Glomerular endothelial cell (primary cell): ENCODE results near the gene MSI2. TPM values are rescaled to one million over a fixed set of nuclear protein-coding genes. Genes with fewer than 3 reads are reported as not detected.
"Not testable (repeated sequence)": the region's sequence is repeated elsewhere in the genome, so short reads cannot be mapped to it uniquely, and the experiment has no call there.

Experiments used
- DNase-seq: peaks from one replicate; pipeline ENCODE4 v3.0.0-alpha.2; 2011; ENCODE audit warnings: low read depth, low spot score; ENCODE audit errors: extremely low read depth
- total RNA-seq: library from RNA; depleted of rRNA; stranded (reverse); fragments of >200 nt; gene quantifications from 2 replicates; pipeline ENCODE4 v1.2.3, GENCODE V29; 2015

MSI2 gene
- total RNA-seq, 1 donor from 2014 or later = 15.9 TPM

DNA sequence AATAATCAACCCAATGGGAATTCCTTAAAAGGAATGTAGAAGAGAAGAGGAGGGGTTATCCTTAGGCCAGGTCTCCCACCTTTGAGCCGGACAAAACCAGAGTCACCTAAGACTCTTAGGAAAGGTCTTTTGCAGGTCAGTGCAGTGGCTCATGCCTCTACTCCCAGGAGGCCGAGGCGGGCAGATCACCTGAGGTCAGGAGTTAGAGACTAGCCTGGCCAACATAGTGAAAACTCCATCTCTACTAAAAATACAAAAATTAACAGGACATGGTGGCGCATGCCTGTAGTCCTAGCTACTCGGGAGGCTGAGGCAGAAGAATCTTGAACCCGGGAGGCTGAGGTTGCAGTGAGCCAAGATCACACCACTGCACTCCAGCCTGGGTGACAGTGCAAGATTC is 365.5 kb downstream of the MSI2 start:
- DNase-seq = not testable (repeated sequence)

DNA sequence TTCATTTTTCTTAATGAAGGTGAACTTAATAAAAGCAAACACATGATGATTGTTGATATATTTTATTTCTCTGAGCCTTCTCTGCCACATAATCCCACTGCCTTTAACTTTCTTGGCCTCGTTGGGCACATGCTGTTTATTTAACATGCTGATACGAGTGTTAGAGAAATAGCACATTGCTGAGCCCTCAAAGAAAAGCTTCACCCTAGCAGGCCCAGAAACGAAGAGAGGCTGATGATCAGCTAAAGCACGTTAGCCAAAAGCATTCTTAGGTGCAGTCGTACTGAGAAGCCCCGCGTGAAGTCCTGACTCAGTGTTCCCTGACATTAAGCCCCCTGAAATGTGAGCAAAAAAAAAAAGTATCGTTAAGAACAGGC is 366.0 kb downstream of the MSI2 start:
- no peak for DNase-seq

DNA sequence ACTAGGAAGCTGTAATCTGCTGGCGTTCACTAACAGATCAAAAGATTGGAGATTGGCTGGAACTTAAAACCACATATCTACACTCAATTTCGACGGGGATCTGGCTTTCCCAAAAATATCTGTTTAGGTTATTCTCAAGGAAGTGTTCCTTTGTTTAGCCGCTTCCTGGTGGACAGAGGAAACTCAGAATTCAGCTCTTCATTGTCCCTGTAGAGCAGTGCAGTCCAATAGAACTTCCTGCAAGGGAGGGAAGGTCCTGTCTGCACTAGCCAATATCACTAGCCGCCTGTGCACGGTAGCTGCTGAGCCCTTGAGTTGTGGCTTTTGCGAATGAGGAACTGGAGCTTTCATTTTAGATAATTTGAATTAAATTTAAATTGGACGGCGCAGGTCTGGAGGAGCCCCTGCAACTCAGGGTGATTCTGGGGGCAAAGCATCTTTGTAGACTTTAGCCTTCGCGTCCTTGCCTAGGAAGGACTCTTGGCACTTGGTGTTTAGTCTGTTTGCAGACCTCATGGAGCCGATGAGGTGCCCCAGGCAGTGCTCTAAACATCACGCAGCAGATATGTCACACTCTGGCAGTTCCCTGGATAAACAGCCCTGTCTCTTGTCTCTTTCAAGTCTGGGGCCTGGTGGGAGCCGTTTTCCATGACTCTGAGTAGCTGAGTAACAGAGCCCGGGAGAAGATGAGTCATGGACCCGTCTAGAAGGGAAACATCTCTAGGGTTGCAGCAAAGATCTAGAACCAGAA is 366.5 kb downstream of the MSI2 start:
- no peak for DNase-seq

DNA sequence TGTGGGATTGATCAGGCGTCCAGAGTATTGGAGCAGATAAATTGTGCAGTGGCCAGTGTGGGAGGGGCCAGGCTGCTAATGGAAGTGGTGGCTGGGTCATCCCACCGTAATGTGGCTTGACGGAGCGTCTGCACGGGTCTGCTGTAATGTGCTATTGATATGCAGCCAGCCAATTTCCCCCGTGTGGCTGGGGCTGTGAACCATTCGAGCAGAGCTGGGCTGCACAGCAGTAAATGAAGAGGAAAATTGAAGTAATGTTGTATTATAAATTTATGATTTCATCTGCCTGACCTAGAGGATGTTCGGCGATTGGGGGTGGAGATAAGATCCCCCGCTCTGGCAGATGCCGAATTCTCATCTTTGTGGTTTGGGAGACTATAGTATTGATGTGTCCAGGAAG is 367.3 kb downstream of the MSI2 start:
- DNase-seq = no peak

DNA sequence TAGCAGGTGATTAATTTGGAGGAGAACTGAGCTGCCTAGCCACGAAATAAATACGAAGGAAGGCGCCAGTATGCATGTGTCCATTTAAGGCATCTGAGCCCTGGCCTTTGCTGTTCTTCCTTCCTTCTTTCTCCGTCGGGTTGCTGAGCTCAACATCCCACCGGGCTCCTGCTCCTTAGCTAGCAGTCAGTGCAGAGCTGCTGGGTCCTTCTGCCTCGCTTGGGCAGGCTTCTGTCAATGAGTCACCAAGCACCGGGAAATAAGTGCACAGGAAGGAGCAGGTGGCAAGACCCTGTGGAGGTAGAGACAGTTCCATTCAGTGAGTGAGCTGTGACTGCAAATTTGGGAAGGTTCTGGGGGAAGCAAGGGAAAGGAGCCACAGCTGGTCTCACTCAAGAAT is 368.1 kb downstream of the MSI2 start:
- no peak for DNase-seq

DNA sequence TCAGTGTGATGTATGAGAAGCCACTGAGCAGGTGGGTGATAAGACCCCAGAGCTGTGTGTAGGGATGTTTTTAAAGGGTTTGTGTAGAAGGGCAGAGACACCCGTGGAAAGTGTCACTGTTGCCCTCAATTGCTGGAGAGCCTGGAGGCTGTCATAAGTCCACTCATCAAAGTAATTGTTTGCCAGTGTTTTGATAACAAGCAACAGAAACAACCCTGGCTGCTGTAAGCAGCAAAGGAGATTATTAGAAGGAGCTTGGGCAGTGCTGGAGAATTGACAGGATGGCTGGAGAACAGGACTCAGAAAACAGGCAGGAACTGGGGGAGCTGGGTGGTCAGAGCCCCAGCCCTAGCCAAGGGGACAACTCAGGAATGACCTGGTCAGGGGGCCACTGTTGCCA is 369.2 kb downstream of the MSI2 start:
- DNase-seq = no peak

DNA sequence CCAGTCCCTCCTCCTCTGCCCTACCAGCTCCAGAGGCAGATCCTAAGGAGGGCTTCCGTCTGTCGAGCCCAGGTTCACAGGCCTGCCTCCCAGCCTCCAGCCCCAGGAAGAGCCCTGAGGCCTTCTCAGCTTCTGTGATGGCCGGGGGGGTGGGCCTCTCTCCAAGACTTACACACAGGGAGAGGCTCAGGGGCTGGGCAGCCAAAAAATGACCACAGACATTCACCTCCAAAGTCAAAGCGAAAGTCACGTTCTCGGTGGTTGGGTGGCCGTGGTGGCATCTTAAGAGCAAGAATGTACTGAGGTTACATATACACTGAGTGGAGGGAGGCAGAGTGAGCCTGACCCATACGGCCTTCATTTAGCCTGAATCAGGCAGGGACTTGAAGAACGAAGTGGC is 369.6 kb downstream of the MSI2 start:
- DNase-seq = no peak

DNA sequence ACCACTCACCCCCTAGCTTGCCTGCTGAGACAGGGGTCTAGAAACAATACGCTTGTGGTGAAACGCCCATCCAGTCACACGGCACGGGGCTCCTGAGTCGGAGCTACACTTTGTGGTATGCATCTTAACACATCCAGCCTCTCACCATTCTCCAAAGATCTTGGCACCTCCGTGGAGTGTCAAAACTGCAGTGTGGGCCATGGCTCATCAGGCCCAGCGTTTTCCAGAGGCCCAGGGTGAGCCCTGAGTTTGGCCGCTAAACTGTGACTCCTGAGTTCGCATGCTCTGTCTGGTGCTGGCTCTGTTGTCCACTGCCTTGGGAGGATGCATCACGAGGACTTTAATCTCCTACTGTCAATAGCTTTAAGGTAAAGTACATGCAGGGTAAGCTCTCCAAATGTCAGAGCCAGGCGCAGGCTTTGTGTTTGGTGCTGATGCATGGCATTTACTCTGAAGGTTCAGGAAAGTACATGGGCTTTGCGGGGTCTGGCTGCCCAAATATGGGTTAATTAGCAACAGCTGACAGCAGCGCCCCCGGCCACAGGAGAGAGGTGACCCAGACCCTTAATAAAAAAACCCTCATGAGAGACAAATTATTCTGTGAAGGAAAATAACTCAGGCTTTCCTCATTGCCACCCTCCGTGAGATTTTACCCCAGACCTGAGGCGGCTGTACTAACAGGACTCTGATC is 370.3 kb downstream of the MSI2 start:
- DNase-seq = no peak

DNA sequence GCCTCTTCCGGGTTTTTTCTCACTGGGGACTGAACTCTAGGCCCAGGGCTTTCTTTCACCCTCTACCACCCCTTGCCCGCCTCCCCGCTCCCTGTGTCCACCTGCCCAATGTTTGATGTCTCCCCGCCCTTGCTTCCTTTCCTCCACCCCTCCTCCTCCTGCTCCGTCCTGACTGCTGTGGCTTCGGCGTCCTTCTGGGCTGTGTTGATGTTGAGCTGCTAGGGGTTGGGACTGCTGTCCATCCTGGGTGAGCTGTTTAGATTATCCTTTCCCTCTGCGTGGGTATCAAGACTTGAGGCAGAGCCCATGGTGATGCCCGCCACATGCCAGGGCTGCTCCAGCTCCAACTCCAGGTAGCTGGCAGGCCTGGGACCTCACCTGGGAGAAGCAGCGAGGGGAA is 371.3 kb downstream of the MSI2 start:
- no peak for DNase-seq

DNA sequence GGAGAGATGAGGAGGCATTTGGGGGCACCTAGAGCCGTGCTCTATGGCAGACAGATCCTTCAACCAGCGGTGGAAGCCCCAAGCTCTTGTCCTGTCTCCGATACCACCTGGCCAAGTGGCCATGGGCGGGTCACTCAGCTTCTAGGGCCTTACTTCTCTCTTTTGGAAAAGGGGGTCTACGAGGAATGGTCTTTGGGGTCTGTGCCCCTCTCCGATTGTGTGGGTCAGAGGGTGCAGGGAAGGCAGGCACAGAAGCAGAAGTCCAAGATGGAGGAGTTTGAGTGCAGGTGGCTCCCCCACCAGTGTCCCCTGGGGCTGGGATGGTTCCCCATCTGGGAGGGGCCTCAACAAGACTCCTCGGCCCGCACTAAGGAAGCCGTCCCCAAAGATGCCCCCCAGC is 372.1 kb downstream of the MSI2 start:
- no peak for DNase-seq

DNA sequence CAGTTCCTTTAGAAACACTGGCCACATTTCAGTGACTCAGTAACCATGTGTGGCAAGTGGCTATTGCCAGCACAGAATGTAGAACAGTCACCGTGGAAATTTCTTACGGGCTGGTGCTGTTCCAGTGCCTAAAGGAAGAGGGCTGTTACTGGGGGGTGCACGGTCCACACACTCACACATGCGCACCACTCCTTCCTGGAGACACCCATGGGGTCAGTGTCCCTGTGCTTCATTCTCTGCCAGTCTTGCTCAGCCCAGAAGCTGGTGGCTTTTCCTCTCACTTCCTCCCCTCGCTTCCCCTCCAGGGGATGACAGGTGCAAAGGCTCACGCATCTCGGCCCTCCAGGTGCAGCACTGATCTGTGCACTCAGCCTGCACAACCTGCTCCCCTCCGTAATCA is 373.1 kb downstream of the MSI2 start:
- no peak for DNase-seq

DNA sequence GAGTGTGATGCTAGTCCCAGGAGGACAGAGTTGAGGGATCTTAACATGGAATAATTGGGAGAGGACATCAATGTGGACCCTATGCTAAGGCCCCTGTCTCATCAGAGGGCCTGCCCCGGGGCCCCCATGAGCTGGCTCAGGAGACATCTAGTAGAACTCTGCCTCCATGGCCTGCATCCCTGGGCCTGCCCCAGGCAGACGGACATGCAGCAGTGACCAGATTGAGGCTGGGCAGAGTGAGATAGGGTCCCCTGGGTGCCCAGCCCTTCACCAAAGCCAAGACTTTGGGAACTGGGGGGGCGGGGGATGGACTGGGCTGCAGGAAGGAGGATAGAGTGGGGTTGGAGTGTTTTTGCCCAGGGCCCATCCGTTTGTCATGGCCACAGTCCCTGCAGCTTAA is 373.6 kb downstream of the MSI2 start:
- DNase-seq = no peak

DNA sequence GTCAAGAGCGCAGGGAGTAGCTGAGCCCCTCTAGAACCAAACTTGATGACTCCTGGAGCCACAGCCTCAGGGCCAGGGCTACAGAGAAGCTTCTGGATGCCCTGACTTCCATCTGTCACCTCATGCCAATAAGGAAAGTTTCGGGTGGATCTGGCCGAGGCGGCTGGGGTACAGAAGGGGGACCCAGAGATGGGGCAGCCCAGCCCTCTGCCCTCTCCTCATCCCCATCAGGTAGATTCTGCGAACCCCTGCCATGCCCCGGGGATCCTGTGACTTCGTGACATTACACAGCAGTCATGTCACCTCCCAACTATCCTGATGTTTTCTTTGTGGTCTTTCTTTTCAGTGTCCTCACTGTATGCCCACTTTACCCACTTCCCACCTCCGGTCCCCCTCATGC is 374.4 kb downstream of the MSI2 start:
- no peak for DNase-seq

DNA sequence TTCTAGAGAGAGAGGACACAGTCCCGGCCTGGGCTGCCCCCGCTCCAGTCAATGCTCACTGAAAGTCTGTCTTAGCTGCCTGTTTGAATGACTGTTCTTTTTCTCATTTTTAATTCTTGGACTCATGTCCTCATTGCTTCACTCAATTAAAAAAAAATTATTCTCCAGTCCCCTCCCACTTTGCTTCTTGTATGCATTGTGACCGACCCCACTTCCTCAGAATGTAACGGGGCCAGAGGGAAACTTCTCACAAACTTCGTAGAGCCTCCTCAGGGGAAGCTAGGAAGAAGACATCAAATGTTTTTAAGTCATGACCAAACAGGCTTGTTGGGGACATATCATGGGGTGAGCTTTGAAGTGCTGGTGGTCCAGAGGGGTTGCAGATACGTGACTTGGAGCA is 375.5 kb downstream of the MSI2 start:
- no peak for DNase-seq

DNA sequence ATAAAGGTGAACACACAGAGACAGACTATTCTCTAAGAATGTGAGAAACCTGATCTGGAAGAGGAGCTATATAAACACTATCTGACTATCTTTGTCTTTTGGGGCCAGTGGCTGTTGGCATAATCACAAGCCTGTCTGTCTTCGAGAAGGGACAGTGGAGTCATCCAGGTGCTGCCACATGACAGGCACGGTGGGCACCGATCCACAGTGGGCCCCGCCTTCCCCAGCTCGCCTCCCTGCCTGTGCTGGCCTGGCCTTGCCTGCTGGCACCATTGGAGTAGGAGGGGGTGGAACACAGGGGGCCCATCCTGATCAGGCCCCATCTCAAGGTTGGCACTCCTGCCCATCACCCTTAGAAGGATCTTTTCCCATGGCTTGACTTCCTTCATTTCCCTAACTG is 376.0 kb downstream of the MSI2 start:
- DNase-seq = no peak

DNA sequence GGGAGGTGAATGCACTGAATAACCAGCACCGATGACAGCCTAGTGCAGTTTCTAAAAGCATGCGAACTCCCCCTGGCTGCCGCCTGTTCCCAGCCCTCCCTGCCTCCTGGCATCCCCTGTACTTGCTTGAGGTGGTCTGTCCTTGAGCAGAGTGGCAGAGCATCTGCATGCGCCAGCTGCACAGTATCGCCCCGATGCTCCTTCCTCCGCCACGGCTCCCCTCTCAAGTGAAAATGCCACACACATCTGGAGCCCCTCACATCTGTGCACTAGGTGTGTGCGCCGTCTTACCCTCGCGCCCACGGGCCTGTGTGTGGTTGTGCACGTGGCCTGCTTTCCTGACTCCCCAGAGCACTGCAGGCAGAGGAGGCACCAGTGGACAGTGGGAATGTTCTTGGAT is 376.9 kb downstream of the MSI2 start:
- DNase-seq = no peak

DNA sequence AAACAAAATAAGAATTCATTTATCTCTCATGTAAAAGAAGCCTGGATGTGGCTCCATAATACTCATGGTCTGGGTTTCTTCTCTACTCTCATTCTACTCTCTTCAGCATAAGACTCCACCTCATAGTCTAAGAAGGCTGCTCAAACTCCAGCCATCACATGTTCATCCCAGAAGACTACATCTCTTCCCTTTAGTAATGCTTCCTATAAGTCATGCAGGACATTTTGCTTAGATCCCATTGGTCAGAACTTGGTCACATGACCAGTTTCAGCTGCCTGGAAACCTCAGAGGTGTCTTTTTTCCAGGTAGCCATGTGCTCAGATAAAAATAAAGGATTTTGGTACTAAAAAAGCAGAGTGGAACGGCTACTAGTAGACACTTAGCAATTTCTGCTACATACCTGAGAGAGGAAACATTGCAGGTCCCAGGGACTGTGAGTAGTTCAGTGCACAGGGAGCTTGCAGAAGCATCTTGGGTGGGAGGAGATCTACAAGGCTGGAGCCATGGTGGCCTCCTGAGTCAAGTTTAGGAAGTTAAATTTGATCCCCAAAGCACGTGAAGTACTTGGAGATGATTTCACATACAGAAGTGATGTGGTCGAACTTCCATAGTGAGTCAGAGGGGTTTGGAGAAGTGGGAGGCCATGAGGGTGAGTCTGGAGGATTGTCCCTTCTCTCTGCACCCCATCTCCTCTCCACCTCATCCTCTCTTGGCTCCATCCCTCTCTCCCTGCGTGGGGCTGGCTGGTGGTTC is 378.6 kb downstream of the MSI2 start:
- no peak for DNase-seq

DNA sequence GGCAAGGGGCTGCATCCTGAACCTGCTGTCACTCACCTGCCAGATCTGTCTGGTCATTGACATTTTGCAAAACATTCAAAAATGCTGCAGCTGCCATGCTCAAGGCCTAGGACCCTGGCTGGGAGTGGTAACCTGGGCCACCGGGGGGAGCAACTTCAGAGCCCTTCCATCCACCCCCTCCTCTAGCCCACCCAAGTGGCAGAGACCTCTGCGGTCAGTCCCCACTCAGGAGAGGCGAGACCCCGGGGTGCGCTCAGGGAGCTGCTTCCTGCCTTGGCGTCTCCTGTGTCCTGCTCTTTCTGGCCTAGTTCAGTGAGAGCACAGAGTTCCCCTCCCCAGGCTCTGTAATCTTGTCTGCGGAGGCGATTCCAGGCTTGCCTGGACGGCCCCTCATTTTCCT is 380.0 kb downstream of the MSI2 start:
- DNase-seq = no peak

DNA sequence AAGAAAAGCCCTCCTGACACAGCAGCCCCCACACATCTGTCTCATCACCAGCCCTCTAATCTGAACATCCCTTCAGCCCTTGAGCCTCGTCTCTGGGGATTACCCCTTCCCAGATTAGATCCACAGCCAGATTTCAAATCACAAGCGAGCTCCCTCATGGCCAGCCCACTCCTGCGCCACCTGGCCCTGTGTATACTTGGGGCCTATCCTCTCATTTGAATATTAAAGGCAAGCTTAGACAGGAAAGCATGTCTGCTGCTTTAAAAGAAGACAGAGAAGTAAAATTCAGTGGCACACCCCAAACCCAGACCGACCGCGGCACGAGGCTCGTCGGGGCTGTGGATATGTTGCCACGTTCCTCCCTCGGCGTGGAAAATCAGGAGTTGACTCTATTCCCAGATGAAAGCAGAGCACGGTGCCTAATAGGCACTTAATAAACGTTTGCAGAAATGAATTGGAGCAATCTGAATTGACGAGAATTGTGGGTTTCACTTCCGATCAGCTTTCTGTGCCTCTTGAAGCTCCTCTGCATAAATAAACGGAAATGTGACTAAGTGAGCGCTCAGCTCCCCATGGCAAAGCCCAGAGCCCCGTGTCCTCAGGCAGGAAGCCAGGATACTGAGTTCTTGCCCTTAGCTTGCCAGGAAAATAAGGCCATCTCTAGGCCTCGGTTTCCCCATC is 380.8 kb downstream of the MSI2 start:
- no peak for DNase-seq

DNA sequence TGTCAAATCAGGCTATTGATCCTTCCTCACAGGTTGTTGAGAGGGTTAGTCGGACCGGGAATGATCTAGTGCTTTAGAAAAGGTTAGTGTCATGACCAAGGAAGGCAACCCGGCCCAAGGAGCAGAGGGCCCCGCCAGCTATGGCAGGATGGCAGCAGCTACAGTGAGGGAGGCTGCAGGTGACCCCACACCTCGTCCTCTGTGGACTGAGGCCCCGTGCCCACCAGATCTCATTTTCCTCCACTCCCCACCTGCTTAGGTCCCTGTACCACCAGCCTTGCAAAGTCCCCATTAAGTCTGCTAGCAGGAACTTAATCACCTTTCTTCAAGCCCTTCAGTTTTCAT is 381.3 kb downstream of the MSI2 start:
- no peak for DNase-seq

DNA sequence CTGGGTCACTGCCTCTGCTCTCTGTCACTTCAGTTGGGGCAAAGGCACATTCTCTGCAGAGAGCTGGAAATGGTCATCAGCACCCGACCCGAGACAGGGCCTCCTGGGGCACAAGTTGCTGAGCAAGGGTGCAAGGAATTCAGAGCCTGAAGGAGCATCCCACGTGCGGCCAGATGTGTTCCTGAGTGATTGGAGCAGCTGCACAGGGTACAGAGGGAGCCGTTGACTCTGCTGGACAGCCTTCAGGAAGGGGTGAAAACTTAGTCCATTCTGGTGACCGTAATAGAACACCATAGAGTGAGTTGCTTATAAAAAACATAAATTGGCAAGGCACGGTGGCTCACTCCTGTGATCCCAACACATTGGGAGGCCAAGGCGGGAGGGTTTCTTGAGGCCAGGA is 382.0 kb downstream of the MSI2 start:
- DNase-seq = no peak

DNA sequence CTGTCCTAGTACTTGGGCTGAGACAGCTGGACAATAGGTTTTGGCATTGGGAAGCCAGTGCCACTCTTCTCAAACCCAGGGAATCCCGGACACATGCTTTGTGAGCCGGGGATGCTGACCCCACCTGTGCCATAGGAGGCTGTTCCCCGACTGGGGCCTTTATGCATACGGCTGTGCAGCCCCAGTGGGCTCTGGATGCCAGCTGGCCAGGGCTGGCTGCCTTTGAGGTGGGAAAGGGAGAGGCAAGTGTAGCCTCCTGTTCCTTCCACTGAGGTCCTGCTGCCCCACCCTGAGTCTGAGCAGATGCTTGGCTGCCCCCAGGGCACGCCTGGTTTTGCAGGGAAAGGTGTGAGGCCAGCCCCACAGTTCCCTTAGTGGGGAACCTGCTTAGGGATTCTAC is 383.1 kb downstream of the MSI2 start:
- DNase-seq = no peak
